ENCODE data around the gene OTX1.
"Not testable (repeated sequence)": the region's sequence is repeated elsewhere in the genome, so short reads cannot be mapped to it uniquely, and the experiment has no call there.

OTX1 gene

DNA sequence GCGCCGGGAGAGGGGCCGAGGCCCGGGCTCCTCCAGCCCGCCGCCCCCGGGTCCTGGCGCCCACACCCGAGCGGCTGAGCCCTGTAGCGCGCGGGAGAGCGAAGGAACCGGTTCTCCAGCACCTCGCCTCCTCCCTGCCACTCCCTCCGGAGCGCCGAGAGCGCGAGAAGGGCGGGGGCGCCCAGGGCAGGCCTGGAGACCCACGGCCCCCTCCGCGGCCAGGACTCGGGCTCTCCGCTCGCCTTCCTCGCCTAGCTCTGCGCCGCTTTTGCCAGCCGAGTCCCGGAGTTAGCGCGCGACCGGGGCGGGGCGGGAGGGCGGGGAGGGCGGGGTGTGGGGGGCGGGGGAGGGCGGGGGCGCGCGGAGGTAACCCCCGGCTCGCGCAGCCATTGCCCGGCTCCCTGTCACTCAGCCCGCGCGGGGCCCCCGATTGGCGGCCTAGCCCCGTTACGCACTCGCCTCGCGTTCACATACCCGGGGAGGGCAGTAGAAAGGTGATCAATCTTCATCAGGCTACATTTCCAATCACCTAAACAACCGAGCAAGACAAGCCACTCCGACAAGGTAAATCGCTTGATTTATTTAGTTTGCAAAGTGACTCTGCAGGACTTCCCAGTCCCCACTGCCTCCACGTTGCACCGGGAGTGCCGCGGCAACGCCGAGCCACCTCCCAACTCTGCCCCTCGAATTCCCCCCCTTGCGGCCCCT is at the start of gene OTX1:
Gene OTX1, plus strand, starts transcription at position 497 of the 708 bp plus-strand sequence. CDS start 2,161 bp downstream, outside the sequence.
- peak in 1 of 3 donors; percentile 52 for DNase-seq

DNA sequence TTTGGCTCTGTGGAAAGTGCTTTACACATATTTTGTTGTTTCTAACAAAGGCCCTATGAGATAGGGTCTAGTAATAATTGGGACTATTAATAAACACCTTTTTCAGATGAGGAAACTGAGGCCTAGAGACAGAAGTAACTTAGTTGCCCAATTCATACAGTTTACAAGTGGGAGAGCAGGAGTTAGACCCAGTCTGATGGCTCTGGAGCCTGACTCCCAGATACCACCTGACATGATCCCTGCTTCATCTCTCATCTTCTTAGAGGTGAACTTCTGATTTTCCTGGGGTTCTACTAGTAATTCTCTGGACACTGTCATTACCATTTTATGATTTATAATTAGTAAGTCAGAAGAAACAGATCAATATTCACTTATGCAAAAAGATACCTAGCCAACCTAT is 49.1 kb upstream of the OTX1 start:
- no peak for DNase-seq

DNA sequence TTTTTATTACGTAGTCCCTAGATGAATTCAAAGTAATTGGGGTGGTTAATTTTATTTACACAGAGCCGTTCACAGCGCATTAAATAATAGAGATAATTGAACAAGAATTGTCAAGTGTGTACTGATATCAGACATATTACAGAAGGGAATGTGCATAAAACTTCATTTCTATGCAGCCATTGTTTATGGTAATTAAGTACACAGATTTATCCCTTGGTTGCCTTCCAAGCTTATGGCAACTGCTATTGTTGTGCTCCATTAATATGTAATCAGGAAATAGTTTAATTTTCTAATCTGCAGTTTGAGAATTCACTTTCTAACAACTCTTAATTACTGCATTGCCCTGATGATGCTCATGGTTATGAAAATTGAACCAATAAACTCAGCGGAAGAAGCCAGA is 47.3 kb upstream of the OTX1 start:
- no peak for DNase-seq

DNA sequence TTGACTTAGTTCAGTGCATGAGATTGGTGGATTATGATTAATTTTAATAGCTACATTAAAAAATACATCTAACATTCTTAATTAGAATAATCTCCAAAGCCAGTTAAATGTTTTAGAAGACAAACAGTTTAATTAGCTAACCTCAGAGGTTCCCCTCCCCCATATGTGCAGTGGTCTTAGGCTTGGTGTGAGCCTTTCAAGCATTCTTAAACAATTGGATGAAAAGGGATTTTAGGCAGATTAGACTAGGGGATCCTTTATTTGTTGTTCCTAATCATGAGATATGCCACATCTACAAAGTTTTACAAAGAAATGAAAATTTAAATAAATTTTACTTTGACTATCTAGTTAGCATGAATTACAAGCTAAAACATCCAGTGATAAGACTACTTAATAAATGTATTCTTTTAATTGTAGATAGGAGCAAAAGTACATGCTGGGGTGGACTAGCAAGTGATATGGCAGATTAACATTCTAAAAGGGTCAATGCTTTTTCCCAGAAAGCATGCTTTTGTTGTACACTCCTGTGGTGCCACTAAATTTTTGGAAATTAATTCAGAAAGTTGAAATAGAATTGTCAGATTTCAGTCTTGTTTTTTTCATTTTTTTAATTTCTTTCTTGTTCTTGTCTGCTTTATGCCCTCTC is 42.7 kb upstream of the OTX1 start:
- DNase-seq: no peak

DNA sequence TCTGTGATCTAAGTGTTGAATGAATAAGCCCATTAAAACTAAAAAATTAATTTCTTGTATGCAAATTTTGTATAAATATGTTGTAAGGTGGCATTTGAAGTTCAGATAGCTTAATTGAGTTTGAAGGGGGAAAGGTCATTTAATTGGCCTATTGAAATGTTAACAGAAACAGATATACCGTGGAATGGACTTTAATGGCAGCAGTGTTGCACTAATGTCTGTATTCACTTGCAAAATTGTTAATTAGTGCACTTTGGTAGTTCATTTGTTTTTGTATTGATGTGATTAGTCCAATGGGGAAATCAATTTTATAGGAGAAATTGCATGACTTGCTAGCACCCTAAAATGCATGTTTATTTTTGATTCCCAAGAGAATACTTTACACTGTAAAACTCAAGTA is 41.8 kb upstream of the OTX1 start:
- DNase-seq: no peak

DNA sequence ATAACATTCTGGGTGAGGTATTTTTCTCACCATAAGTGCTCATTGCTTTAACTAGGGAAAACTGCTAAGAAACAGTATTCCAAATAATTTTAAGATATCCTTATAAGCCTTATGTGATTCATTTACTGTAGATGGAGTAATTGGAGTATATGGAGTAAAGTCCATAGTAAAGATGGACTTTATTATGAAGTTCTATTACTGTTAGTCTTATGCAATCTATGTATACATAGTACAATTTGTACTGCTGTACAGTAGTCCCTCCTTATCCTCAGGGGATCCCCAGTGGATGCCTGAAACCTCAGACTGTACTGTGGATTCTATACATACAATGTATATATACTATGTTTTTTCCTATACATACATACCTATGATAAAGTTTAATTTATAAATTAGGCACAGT is 41.1 kb upstream of the OTX1 start:
- no peak for DNase-seq

DNA sequence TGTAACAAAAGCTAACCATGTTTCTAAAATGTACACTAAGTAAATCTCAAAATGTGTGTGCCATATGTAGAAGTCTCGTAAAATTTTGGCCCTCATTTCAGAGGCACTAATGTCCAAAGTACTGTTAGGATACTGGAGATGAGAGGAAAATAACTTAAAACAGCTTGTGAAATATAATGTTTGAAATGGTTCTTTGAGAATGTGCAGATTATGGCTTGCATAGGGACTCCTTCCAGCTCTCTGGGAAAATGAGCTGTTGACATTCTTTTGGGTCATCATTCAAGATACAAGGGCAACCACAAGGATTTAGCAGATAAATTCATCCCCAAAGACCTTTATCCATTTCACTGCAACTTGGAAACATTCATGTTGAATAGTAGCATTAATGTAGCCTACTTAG is 38.1 kb upstream of the OTX1 start:
- DNase-seq: no peak

DNA sequence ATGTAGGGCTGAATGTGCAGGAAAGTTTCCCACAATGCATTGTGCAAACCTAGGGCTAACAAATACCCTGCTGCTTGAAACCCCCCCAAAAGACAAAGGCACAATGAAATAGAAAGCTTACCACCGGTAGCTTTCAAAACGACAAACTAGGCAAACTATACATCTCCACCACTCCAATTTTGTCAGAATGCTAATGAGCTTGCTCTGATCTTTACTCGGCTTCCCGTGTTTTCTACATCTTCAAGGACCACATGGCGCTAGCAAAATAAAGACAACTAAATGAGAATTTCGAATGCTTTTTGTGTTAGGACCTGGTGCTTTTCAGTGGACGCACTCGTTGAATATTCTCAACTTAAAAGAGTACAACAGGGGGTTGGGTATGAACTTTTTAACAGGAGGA is 37.2 kb upstream of the OTX1 start:
- no peak for DNase-seq

DNA sequence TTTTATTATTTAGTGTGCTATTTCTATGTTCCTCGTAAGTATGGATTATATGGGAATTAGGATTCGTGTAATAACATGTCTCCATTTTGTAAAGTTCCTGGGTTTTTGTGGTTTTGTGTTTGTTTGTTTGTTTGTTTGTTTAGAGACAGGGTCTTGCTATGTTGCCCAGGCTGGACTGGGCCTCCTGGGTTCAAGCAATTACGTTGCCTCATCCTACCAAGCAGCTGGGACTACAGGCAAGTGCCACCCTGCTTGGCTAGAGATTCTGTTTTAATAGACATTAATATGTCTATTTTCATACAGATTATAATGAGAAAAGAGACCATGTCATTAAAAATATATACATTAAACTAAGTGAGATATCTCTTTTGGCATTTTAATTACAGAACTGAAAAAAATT is 35.2 kb upstream of the OTX1 start:
- DNase-seq: no peak

DNA sequence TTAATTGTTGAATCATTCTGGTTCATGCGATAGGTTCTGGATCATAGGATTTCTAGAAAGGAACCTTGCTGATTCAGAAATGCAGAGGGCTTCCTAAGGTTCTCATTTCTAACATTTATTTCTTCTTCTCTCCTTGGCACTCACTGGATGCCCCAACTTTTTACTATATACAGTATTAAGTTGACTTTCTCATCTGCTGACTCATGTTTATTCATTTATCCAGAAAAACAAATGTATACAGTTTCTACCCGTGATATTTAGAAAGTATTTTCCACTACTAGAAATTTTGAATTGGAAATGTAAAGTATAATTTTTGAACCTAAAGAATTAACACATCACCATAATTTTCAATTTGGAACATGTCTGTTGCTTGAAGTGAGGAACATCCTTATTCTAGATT is 32.2 kb upstream of the OTX1 start:
- DNase-seq: no peak

DNA sequence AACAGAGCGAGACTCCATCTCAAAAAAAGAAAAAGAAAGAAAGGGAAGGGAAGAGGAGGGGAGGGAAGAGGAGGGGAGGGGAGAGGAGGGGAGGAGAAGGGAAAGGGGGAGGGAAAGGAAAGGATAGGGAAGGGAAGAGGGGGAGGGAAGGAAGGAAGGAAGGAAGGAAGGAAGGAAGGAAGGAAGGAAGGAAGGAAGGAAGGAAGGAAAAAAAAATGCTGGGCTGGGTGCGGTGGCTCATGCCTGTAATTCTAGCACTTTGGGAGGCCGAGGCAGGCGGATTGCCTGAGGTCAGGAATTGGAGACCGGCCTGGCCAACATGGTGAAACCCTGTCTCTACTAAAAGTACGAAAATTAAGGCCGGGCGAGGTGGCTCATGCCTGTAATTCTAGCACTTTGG is 30.9 kb upstream of the OTX1 start:
- not testable (repeated sequence) for DNase-seq

DNA sequence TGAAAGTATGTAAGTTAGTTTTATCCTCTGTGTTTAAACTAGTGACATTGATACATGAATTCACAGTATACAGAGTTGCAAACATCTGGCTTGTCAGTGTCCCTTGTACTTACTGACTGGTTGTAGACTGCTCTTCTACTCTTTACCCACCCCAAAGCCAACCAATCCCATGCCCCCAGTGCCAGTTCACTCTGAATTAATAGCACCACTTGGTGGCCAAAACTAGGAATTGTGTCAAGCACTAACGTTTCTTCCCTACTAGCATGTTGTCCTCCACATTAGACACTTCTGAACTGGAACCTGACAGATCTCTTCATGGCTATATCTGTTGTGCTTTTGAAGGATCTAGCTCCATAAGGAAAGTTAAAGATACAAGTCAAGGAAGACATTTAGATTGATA is 27.2 kb upstream of the OTX1 start:
- peak; percentile 9 to 21 (median 20) for DNase-seq

DNA sequence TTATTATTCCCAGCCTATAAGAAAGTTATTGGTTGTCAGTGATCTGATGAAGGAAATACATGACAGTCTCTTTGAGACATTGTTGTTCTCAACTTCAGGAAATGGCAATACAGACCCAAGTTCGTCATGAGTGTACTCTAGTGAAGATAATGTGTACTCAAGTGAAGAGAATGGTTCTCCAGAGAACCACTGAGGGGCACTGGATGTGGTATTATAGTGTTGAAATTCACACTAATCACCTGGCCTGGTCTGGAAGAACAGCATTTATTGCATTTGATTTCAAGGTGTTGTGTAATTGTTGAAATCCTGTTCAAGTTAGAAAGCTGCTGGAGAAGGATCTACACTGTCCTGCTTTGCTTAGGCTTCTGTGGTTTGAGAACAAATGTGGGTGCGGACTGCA is 23.4 kb upstream of the OTX1 start:
- no peak for DNase-seq

DNA sequence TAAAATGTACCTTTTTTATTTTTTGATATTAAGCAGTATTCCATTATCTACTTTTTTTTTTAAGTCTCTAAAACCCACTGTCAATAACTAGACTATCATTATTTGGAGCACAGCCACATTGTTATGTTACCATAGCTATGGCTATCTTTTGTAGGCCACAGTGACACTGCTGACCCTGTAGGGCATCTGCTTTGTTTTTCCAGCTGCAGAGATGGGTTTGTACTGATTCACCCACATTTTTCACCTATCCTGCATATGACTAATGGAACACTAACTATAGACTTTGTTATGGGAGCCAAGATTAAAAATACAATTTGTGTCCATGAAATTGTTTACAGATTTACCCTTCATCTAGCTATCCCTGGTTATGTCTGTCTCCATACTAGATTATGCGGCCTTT is 21.6 kb upstream of the OTX1 start:
- no peak for DNase-seq

DNA sequence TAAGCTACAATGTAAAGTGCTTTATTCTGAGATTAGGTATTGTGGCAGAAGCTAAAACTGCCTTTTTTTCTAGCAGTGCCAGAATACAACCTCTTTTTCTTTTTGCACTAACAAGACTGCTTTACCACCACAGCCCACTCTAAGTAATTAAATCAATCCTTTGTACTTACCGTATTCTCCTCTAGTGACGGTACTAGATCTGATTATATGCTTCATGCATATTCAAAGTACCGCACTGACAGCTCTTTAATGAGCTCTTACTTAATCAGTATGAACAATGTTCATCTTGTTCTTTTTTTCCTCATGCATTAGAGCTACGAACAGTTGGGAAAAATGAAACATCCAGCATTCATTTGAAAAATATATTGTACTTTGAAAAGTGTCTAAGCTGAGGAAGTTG is 16.1 kb upstream of the OTX1 start:
- DNase-seq: no peak

DNA sequence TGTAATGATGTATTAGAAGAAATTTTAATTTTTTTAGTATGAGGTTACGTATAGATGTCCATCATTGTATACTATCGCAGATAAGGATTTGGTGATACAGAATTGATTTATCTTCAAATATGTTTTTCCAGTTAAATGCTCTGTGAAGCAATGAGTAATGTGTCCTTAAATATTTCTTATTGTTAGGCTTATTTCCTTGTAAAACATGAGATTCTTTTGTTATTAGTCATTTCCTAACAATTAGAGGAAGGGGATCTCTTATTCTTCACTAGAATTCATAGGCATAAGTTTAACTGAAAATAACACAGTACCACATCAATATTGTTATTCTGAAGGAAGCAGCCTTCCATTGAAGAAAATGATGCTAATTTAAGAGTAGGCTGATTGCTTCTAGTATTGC is 15.5 kb upstream of the OTX1 start:
- DNase-seq: no peak

DNA sequence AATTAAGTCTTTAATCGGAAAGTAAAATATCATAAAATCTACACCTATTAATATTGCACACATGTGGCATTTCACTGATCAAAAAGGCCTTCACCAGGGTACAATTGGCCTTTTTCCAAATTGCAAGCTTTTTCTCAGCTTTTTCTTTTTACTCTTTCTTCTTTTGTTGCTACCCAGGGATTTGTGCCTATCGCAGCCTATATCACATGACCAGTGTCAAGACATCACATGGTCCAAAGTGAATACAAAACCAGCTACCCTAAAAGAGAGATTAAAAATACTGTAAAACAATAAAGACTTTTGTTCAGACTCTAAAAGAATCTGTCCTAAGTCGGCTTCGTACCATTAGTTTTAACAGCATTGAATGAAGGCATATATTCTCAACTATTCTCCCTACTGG is 15.0 kb upstream of the OTX1 start:
- no peak for DNase-seq

DNA sequence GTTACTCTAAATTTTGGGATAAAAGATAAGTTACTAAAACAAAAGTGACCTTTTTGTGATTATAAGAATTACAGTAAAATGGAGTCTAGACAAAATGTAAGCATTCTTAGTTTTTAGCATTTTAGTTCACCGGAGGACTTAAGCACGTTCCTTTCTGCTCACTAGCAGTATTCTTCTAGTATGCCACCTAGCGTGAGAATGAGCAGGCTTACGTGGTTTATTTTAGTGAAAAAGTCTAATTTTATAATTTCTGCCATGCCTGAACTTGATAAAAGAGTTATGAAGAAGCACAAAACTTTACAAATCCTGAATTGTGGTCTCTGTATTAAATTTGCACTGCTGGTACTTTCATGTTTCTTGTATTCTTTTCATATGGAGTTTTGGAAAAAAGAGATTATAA is 12.6 kb upstream of the OTX1 start:
- no peak for DNase-seq

DNA sequence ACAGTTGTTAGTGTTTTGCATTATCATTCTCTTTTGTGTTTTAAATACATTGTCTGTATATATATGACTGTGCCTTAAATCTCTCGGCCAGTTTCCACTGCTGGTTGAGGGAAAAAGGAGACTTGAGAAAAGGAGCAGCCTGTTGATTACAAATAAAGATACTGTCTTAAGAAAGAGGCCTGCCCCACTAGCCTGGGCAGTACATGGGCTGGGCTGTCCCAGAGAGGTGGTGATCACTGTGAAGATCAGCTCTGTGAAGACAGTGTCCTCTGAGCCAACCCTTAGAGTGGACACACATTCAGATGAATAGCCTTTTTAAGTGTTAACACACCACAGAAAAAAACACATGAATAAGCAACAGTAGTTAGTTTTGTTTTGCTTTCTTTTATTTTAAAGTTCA is 10.0 kb upstream of the OTX1 start:
- no peak for DNase-seq

DNA sequence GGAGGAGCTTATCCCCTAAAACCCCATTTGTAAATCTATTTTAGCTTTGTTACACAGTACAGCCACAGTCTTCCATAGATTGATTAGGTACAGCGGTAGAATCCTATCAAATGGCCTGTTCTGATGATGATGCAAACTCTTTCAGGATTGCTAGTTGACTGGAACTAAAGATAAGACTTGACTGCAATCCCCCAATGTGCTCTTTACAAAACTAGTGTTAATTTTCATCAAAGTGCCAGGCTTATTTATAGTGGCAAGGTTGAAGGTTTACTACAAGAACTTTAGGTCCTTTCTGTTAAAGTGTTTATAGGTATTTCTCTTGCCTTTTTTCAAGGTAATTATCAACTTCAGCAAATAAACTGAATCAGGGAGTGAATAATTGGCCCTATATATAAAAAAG is 9.0 kb upstream of the OTX1 start:
- DNase-seq: no peak

DNA sequence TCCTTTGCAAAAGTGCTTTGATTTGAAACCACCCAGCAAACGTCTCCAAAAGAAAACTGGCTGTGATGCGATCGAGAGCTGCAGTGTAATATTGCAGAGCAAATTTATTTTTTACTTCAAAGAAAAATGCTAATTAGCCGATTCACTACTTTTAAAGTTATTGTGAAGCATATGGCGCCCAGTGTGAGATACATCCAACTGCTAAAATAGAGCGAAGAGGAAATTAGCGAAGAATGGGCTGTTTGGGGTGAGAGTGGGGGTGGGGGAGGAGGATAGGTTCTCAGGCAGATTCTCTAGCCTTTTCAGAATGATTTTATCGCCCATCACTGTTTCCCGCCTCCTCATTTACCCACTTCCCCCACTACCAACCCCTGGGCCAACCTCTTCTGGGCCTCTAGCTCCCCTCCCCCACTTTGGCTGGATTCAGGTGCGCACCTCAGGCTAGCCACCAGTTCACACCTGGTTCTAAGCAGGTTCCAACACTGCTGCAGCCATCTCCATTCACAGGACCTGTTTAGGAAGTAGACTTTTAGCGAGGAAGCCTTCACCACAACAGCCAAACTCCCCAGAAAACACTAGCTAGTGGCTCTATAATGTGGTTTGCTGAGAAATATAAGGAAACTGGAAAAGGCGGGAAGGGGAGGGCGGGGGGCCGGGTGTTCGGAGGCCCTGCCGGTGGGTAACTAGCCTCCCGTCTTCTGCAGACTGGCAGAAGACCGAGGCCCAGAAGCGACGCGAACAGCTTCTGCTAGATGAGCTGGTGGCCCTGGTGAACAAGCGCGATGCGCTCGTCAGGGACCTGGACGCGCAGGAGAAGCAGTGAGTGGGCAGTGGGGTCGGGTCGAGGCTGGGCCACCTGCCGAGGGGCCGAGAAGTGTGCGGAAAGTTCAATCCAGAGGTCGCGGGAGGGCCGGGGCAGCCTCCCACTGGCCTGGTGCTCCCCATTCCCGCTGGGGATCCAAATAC is 6.0 kb upstream of the OTX1 start:
- DNase-seq: no peak

DNA sequence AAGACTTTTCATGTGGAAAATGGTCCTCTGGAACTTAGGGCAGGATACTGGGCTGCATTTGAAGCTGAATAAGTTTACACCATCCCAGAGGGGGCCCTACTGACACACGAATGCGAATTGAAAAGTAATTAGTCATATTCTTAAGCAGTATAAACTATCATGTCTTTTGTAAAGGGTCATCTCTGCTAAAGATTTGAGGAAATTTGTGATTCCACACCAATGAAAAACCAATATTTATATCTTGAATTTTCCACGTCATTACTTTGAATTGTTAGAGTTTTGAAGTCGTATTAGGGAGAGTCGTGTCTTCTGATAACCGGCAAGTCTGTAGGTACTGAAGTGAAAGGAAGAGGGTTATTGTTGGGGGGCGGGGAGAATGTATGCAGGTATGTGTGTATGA is 4.1 kb upstream of the OTX1 start:
- DNase-seq: no peak

DNA sequence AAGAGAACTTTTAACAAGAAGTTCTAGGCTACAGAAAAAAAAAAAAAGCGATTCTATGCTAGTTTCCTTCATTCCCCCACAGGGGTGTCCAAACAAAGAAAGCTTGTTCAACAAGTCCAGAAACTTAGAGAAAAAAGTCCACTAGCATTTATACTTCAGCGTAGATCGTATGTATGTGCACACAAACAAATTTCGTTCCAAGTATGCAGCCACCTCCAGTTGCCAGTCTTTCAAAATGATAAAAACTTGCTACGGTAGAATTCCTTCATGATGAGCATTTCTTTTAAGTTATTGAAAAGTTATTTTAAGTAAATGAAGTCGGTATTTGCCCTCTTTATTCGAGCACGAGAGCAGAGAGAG is 3.7 kb upstream of the OTX1 start:
- no peak for DNase-seq

Data from suppressor macrophage treated with lipopolysaccharide for 1 hour (primary cell).